Kidney tubule cell (primary cell): ENCODE data around the gene TACR1.
"Not testable (repeated sequence)": the region's sequence is repeated elsewhere in the genome, so short reads cannot be mapped to it uniquely, and the experiment has no call there.

Experiments
- DNase-seq: peaks from one replicate; pipeline ENCODE4 v3.0.0-alpha.2; 2018; ENCODE audit warnings: low spot score

TACR1 gene

DNA sequence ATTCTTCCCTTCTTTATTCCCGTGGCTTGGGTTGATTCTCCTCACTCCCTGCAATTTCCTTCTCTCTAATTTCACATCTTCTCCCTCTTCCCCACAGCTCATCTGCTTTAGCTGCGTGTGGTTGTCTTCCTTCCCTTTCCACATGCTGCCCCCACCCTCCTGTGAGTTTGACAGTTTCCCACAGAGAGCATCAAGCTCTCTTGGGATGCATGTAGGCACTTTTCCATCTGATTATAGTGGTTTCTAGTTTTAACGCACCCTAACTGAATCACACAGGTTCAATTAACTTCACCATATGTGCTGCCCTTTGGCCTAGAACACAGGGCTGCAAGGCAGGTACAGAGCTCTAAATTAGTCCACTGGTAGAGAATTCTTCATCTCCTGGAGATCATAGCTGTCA lies 110.5 kb downstream of the TACR1 start:
- no peak for DNase-seq

DNA sequence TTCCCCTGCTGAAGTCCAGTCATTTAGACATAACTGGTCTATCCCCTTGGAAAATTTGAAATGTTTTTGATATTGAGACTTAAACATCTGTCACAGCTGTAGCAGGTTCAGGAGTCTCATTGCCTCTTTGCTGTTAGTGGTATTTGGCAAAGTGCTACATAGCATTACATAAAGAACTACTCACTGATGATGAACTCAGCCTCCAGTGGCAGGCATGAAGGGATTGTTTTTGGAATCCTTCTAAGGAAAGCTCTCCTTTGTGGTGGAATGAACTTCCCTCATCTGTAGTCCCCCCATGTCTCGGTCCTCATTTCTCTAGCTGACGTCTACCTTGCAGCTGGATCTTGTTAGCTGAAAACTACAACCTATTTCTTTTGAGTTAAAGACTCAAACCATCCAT lies 111.6 kb downstream of the TACR1 start:
- DNase-seq: no peak

DNA sequence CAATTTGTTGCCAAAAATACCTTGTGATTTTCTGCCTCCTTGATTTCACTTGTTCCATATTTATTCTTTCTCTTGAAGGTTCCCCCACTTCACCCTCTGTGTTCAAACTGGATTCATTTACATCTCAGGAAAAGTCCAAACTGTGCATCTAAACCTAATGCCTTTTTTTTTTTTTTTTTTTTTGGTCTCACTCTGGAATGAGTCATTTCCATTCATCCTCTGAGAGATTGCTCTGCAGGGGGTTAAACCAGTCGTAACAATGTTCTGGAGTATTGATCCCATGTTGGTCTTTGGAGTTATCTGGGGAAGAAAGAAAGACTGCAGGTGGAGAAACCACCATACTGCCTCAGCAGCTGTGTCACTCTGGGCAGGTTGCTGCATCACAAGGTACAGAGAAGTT lies 119.7 kb downstream of the TACR1 start:
- DNase-seq: peak; percentile 15

DNA sequence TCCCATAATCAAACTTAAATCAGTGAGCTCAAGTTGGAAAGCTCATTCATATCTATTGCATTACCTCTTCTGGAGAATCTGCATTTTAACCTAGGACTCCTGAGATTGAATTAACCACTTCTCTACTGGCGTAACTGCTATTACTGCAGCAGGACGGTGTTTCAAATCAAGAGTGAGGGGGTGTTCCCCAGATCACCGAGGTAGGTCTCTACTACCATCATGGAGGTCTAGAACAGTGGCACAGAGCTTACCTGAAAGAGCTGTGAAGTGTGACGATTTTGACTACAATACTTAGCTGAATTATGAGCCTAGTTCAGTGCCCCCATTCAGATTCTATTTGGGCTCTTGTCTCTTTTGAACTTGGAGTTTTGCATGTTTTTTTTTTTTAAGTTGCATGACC lies 121.4 kb downstream of the TACR1 start:
- no peak for DNase-seq

DNA sequence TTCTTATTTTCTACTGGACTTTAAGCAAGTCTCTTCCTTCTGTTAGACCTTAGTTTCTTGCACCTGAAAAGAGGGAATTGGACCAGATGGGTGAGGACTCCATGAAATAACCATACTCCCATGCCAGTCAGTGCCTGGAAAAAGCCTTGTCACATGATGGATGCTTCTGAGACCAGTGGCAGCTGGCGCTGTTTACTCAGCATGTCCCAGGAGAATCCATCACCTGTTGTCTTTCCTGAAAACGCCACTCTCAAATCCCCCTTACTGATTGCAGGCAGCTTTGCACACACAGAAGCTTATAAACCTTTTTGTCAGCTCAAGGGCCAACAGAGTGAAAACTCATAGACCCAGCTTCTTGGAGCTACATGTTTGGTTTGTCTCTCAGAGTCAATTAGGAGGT lies 123.2 kb downstream of the TACR1 start:
- DNase-seq: no peak

DNA sequence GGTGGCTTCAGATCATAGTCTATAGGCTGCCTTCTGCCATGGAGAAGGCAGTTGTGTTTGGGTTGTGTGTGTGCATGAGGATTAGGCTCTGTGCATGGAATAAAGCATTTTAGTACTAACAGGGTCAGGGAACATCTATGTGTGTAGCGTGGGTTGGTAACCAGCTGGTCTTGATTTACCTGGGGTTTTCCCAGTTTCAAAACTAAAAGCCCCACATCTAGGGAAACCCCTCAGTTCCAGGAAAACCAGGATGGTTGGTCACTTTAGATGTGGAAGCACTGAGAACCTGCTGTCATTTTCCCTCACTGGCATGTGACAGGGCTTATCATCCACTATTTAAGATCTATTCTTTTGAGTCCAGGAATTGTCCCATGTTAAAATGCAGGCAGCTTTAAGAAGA lies 124.6 kb downstream of the TACR1 start:
- no peak for DNase-seq

DNA sequence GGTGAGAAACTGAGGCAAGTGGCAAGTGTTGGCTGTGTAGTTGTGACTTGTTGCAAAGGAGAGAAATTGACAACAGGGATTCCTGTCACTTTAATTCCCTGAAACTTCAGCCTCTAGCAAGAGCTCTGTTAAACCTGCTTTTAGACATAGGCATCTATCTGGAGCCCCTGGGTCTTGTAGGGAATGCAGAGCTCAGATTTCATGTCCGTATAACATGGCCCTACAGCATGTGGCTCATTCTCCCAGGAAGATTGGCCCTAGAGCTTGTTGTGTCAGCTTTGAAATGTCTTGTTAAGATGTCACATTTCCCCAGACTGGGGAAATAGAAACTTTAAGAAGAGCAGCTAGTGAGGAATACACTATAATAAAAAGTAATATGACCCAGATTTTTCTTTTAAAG lies 125.1 kb downstream of the TACR1 start:
- no peak for DNase-seq

DNA sequence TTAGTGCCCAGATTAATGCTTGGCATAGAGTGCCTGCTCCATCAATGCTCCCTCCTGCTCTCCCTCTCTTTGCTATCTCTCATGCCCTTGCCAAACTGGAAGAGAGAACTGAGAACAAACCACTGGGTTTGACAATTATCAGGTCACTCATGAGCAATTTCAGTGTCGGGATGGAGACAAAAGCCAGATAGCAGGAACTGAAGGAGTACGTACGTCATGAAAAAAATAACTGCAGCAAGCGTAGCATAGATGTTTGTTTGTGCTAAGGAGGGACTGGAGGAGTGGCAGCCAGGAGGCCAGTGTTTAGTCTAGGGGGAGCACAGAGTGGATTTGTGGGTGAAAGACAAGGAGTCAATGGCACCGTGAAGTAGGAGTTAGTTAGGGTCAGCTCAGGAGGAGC lies 127.6 kb downstream of the TACR1 start:
- no peak for DNase-seq

DNA sequence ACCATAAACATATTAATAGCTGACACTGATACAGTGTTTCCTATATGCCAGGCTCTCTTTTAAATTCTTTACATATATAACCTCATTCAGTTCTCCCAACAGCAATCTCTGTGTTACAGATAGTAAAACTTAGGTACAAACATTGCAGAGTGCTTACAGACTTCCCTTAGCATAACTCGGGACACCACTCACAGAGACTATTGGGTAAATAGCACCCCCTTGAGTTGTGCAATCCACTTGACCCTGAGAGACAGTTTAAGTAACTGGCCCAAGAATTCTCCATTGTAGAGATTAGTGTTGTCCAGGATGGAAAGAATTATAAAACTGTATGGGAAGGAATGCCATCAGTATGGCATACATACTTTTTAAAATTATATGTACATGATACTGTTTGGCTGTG lies 130.8 kb downstream of the TACR1 start:
- no peak for DNase-seq

DNA sequence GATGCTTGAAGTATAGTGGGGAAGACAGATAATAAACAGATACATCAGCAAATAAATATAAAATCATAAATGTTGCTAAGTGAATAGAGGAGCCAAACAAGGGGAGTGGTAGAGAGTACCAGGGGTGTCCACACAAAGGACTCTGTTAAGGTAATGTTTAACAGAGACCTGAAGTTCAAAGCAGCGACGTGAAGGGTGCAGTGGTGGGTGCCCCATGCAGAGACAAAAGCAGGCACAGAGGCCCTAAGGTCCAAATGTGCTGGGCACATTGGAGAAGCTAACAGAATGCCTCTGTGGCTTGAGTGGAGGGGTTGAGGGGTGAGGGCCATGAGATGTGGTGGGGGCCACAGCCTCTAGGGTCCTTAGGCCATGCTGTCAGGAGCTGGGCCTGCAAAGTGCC lies 131.8 kb downstream of the TACR1 start:
- DNase-seq: no peak

DNA sequence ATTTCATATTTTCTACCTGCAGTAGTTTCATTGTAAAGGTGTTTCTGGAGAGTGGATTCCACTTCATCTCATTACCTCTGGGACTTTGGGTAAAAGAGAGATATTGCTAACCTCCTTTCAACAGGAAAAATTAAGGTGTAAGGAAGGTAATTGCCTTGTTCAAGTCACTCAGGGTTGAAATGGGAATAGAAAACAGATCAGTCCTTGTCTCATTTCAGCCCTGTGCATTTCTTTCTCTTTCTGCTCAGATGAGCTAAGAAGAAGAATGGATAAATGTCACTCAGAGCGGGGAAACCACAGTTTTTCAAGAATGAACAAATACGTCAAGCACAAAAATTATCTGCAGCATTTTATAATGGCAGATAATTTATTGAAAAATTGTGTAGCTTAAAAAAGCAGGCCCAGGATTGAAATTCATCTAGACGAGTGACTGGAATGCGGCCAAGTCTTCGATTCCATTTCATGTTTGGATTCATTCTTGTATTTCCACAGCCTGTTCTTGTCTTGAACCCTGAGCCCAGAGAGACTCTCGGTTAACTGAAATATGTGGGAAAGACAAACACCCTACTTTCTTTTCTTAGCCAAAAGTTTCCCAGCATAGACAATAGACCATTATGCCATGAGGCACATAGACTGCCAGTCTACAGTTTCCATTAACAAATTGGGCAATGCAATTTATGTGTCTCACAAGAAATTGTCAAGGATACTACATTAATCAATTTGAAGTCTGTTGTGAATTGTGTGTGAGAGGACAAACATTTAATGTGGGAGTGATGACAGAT lies 133.0 kb downstream of the TACR1 start:
- DNase-seq: no peak

DNA sequence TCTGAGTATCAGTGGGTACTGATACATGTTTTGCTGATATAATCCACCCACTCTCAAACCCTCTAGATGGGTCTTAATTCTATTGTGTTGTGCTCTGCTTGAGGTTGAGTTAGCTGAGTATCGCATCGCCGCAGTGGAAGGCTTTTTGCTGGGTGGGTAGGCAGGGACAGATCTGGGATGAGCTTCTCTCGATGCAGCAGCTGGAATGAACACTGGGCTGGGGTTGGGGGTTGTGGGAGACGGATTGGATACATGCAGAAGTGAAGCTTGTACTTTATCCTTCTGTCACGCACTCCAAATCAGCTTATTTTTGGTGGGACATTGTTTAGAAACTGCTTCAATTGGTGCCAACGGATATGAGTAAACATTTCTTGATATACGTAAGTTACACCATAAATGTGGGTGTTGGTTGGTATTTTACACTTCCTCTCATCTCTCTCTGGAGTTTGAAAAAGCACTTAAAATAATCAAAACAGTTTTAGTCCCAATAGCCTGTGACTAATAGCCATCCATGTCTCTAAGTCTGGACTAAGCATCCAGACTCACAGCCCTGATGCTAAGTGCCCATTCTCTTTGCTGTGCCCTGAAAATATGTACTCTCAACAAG lies 133.8 kb downstream of the TACR1 start:
- DNase-seq: no peak

DNA sequence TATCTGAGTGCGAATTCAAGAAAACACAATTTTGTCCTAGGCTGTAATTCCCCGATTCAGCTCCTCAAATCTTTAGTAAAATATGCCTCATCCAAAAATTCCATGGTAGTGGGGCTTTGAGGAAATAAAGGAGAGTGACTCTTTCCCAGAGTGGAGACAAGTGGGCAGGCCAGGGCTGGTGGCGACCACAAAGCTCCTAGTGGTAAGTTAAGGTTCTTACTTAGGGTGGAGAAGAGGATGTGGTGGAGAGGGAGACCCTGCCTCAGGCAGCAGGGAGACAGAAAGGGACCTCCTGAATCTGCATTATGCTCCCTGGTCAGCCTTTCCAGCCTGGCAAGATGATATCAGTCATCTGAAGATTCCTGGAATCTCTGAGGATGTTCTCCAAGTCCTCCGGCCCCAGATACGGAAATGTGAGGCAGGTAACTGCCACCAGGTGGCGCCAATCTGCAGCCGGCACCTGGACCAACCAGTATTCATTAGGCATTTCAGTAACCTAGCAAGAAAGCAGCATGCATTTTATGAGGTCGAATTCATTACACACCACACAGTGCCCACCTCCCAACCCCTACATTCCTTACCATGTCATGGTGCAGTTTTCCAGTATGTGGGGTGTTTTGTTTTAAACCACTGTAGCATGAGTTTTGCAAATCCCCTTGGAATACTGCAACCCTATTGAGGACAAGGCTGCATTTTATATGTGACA lies 134.5 kb downstream of the TACR1 start:
- DNase-seq: peak; percentile 63

DNA sequence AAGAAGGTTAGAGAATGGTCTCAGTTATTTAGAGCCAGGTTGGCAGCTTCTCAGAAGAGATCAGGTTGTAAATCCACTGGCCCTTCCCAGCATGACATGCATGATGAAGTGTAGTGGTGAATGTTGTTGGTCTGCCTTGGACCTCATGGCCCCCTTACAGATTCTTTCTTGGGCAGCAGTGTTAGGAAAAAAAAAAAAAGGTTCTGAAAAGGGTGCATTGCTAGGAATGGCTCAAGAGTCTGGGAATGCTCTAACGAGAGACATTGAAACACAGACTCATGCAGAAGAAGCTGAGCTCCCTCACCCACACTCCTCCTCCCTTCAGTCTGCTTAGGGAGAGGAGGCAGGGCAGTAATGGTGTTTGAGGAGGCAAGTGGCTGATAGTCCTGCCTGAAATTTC lies 135.4 kb downstream of the TACR1 start:
- no peak for DNase-seq

DNA sequence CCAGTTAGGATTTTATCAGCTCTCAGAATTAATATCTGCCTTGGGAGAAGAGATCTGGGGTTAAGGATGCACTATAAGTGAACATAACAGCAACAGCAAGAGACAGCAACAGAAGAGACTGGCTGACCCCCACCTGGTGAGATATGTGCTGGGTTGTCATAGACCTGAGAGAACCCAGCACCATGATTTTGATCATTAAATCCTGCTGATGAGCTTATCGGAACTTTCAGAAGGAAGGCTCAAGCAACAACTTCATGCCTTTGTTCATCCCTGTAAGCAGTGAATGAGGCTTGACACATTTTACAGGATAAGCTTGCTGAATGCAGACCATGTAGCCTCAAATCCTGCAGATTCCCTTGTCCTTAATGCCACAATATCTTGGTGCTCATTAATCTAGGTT lies 140.9 kb downstream of the TACR1 start:
- no peak for DNase-seq

DNA sequence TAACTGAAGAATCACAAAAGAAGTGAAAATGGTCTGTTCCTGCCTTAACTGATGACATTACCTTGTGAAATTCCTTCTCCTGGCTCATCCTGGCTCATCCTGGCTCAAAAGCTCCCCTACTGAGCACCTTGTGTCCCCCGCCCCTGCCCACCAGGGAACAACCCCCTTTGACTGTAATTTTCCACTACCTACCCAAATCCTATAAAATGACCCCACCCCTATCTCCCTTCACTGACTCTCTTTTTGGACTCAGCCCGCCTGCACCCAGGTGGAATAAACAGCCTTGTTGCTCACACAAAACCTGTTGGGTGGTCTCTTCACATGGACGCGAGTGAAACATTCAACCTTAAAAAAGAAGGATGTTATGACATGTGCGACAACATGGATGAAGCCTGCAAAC lies 142.2 kb downstream of the TACR1 start:
- not testable (repeated sequence) for DNase-seq

DNA sequence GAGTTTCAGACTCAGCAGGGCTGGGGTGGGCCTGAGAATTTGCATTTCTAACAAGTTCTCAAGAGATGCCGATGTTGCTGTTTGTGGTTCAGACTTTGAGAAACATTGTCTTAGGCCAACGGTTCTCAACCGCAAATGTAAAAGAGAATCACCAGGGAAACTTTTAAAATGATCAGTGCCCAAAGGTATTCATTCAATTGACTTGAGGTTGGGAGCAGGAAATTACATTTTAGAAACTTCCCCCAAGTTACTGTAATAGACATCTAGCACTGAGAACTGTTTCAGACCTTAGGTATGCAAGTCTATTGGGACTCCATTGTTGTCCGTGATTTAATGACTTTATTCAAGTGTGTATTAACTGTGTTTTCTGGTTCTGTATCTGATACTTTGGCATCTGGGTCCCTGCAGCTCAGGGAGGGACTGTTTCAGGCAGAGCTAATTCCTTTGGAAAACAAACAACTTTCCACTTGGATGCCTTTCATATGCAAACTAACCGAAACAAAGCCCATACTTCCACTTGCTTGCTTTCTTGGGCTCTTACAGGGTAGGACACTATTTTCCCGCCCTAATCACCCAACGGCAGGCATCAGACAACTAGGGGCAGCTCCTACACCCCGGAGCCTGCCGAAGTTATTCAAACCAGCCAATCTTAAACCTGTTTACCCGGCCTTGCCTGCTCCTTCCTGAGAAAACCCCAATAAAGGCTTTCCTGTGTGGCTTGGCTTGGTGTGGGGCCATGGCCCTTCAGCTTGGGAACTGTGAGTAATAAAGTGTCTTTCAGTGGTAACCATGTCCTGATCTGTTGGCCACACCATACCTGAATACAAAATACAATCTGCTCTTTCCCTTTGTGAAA lies 143.3 kb downstream of the TACR1 start:
- DNase-seq: peak; percentile 58

DNA sequence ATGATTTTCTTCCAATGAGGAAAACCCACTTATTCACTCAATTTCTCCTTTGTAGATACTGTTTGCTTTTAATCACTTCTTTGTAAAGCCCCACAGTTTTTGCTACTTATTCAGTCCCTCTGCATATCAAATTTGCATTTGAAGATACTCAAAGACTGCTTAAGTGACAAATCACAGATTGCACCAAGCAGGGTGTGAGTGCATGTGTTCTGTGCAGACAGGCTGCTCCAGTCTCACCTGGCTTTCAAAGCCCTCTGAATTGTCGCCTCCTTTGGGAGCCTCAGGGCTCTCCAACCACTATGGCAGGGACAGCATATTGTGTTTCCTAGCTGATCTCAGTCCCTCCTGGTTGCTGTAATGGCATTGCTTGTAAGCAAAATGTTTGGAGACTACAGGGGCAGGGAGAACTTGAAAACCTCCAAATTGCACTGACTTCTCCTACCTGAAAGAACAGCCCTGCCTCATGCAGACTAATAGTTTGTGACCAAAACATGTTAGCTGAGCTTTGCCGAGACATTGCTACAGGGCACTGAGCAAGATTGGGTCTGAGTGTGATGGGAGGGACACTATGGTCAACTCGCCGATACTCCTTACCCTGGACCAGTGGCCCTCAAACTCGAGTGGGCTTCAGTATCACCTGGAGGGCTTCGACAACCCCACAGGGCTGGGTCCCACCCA lies 144.0 kb downstream of the TACR1 start:
- no peak for DNase-seq

DNA sequence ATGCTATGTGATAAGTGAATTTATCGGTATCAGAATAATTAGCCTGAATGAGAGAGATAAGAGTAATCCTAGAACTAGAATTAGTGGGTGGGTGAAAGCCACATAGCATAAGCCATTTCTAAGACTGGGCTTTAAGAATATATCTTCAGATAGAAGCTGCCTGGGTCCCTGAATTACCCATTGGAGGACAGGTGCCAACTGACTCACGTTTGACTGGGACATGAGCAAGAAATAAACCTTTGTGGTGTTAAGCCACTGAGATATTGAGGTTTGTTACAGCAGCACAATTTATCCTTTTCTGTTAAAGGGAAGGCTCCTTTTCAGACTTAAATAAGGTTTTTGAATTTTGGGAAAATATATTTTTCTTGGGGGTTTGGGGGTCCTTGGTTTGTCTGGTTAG lies 145.0 kb downstream of the TACR1 start:
- no peak for DNase-seq

DNA sequence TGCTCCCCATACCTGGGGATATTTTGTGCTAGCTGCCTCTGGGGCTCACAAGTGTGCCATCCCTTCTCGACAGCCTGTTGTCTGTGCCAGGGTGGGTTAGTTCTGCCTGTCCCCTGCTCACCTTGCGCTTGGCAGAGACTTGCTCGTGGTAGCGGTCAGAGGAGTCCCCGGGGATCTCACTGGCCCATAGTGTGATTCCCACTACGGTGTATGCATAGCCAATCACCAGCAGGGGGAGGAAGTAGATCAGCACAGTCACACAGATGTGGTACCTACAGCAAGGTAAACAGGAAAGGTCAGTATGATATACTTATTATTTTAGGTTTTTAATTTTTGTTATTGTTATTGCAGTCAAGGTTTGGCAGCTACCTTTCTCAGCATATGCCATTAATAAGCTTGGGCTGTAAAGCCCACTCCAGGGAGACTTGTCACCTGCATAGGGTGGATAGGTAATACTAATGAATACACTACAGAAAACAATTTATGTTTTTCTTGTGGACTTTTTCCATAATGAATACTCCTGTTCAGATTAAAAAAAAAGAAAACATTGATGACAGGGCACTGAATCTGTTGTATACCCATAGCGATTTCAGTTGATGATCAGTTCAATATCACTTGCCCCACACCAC lies 145.7 kb downstream of the TACR1 start:
- DNase-seq: peak; percentile 55

DNA sequence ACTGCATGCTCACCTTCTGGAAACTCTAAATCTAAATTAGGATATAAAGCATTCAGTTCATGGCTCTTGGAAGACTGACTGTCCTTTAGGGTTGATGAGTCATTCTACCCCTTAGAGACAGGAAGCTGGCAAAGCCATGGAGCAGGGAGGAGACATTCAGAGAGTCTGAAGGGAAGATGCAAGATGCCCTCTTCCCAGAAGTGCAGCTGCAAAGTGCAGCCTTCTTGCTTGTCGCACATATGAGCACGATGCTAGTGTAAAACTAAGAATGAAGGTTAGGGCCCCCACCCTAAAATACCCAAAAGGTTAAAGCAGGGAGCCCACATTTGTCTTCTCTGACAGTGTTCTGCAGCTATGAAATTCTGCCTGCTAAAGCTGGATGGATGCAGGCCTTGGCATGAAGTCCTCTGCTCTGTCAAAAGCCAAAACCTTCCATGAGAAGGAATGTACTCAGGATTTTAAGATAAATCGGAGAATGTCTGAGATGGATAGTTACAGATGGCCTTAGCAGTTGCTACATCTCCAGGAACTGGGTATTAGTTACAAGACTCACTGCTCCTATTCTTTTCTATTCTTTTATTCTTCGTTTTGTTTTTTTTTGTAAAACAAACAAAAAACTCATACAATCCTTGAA lies 151.2 kb downstream of the TACR1 start:
- DNase-seq: peak; percentile 53
